NCI-H146 treated with DMSO at 0.1 percent for 48 hours (cell line): ENCODE data around the gene RRP8.
A peak's percentile ranks its signal among the peaks of the same experiment; 100 is the strongest.

ENCODE experiments used
- DNase-seq: peaks from one replicate; lab custom pipeline; 2025; ENCODE audit not compliant: unreplicated experiment; lab: John Stamatoyannopoulos, UW

The RRP8 gene

DNA sequence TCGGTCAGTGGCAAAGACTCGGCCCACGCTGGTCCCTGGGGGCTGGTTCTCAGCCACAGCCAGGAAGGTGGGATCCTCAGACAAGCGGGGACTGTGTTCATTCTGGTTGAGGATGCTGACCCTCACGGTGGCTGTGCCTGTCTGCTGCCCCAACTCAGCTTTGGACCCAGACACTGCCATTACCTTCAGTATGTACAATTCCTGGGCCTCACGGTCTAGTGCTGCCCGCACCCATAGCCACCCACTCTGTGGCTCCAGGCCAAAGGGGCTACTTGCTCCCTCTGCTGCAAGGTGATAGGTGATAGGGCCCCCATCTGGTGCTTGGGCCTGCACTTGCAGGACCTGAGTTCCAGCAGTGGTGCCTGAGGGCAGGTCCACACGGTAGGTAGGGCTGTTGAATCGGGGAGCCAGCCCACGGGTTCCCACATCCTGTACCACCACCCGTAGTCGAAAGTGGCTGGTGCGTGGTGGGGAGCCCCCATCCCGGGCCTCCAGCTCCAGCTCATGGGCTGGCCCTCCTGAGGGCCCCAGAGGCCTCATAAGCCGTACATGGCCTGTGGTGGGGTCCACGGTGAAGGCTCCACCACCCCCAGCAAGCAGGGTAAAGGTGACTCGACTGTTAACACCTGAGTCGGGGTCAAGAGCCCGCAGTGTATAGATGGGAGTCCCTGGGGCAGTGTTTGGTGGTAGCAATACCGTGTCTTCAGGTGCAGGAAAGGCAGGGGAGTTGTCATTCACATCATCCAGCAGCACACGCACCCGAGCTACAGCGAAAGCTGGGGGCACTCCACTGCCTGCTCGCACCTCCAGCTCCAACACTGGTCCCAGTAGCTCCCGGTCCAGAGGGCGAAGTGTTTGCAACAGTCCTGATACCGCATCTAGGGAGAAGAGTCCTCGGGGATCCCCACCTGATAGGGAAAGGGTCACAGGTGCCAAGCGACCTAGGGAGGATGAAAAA is 29.0 kb upstream of the RRP8 start:
- no peak for DNase-seq

DNA sequence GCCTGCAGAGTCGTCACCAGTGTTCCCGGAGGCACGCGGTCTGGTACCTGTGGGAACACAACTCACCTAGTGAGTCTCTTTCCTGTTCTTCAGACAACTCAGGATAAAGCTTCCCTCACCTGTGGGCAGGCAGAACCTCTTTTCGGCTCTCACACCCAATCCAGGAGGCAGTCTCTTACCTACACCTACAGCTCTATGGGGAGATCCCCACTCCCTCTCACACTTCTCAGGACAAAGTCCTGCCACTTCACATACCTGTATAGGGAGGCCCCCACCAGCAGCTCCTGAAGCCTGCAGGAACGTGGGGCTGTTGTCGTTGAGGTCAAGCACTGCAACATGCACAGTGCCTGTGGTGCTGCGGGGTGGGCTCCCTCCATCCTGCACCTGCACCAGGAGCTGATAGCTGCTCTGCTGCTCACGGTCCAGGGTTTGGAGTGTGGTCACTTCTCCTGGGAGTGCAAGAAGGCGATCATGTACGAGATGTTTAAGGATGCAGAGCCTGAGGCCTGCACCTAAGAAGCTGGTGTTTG is 28.0 kb upstream of the RRP8 start:
- no peak for DNase-seq

DNA sequence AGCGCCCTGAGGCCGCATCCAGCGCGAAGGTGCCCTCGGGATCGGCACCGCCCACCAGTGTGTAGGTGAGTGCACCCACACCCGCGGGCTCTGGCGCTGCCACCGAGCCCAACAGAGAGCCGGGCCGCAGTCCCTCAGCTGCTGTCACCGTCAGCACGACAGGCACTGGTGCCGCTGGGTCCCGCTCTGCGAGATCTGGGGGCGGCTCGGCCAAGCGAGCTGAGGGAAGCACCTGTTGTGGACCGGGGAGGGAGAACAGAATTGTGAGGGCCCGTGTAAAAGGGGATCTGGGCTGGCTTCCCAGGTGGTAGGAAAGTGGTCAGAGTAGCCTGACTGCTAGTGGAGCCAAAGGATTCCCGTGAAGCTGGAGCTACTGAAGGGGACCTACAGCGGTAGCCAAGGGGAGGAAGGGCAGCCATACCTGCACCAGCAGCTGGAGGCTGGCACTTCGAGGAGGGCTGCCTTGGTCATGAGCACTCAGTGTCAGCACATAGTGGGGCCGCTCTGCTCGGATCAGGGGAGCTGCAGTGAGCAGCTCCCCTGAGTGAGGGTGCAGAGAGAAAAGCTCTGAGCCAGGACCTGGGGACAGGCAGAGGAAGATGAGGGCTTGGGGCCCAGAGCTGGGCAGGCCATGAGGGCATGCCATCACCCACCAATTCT is 27.3 kb upstream of the RRP8 start:
- no peak for DNase-seq

DNA sequence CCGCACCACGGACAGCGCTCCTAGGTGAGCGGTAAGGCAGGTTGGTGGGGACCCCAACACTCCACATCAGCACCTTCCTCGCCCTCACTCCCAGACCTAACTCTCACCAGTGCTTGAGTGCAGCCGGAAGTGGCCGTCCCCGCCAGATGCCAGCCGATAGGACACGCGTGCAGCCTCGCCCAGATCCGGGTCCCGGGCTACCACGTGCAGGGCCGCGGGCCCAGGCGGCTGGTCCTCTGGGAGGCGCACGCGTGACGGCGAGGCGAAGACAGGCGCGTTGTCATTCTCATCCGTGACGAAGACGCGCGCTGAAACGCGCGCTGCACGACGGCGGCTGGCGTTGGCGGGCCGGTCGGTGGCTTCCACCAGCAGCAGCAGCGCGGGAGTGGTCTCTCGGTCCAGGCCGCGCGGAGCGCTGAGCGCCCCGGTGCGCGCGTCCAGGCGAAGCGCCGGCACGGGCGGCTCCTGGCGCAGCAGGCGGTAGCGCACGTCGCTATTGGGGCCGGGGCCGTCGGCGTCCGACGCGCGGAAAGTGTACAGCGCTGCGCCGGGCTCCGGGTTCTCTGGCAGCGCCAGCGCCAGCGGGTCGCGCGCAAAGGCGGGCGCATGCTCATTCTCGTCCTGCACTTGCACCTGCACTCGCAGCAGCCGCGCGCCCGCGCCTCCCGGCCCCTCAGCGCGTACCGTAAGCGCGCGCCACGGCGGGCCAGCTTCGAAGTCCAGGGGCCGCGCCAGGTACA is 26.6 kb upstream of the RRP8 start:
- no peak for DNase-seq

DNA sequence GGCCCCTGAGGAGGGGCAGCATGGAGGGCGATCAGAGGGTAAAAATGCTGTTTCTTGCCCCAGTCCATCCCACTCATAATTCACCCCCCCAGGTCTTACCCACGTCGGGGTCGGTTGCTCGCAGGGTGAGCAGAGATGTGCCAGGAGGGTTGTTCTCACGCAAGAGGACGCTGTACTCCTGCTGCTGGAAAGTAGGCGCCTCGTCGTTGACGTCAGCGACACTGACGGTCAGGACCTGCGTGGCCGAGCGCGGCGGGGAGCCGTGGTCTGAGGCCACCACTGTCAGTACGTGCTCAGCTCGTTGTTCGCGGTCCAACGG is 26.1 kb upstream of the RRP8 start:
- no peak for DNase-seq

DNA sequence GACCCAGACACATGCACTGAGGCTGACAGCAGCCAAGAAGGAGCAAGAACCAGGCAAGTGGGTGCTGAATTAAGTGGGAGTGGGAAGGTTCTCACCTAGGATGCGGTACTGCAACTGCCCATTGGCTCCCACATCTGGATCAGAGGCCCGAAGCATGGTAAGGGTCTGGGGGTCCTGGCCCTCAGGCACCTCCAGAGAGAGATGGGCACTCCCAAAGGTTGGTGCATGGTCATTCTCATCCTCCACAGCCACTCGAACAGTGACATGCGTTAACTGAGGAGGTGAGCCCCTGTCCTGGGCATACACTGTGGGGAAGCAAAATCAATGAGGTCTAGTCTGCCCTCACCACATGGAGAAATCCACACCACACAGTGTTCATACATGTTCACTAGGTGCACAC is 25.1 kb upstream of the RRP8 start:
- no peak for DNase-seq

DNA sequence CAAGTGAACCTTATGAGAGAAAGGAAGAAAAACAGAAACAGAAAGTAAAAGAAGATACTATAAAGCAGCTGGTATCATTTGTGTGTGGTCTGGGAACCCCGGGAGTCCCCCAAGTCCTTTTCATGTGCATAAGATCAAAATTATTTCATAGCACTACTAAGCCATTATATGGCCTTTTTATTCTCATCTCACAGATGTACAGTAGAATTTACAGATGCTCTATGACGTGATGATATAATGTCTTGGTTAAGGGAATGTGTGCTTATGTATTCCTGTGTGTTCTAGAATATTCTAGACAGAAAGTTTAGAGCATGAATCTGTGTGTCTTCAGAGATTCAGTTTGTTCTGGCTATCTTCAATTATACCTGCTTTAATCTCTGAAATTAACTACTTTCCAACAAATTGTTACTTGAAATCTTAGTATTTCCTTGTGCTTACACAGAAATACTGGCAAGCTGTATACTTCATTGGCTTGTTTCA is 24.4 kb upstream of the RRP8 start:
- DNase-seq: no peak

DNA sequence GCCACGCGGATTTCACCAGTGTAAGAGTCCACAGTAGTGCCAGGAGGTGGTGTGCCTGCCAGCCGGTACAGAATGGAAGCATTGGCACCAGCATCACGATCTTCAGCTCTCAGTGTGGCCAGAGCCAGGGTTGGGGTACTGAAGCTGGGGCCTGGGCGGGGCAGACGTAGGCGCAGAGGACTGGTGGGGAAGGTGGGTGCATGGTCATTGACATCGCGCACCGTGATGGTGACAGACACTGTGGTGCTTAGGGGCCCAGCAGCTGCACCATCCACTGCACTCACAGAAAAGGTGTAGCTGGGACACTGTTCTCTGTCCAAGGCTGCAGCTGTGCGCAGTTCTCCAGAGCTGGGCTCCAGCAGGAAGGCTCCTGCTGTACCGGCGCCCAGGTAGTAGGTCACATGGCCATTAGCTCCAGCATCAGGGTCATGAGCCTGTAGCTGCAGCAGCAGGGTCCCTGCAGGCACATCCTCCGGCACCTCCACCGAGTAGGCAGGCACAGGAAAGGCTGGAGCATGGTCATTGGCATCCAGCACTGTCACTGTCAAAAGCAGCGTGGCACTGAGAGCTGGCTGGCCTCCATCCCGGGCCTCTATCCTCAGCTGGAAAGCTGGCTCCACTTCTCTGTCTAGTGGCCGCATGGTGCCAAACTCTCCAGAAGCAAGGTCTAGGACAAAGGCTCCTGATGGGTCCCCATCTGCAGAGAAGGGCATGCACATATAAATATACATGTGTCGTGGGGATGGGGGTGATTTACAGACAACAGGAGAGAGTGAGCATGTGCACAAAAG is 23.8 kb upstream of the RRP8 start:
- DNase-seq: no peak

DNA sequence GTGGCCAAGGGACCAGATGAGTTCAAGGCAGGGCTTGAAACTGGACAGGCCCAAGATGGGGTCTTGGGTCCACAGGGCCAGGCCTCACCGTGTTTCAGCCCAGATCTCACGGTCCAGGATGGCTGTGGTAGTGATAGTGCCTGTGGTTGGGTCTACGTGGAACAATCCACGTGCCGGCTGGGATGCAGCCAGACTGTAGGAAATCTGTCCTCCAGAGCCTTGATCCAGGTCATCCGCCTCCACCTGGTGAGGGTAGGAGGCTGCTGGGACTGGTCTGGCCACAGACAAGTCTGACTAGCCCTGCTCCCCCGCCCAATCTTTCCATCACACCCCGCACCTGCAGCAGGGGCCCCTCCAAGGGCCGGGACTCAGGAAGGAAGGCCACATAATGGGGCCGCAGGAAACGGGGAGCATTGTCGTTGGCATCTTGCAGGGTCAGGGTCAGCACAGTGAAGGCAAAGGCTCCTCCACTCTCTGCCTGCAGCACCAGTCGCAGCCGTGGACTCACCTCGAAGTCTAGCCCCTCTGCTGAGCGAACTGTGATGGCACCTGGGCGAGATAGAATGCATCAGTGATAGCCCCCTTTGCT is 22.5 kb upstream of the RRP8 start:
- no peak for DNase-seq

DNA sequence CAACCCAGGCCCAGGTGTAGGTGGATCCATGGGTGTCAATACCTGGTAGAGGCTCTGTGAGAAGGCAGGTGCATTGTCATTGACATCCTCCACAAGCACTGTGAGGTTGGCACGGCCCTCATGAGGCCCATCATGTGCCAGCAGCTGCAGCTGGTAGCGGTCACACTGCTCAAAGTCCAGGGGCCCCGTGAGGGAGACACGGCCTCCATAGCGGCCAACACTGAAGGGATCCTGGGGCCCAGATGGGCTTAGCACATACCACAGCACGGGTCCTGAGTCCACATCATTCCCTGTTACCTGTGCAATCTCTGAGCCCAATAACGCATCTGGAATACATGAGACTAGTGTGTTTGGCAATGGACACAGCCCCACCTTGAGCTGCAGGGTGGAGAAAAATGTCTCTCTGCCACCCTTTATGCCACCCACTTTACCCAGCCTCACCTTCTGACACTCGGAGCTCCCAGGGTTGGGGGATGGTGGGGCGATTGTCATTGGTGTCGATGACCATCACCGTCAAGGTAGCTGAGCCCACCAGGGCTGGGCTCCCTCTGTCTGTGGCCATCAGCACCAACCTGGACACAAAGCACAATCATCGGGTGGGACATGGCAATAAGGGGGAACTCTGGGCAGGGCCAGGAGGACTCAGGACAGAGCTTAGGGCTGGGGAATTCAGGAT is 21.9 kb upstream of the RRP8 start:
- no peak for DNase-seq

DNA sequence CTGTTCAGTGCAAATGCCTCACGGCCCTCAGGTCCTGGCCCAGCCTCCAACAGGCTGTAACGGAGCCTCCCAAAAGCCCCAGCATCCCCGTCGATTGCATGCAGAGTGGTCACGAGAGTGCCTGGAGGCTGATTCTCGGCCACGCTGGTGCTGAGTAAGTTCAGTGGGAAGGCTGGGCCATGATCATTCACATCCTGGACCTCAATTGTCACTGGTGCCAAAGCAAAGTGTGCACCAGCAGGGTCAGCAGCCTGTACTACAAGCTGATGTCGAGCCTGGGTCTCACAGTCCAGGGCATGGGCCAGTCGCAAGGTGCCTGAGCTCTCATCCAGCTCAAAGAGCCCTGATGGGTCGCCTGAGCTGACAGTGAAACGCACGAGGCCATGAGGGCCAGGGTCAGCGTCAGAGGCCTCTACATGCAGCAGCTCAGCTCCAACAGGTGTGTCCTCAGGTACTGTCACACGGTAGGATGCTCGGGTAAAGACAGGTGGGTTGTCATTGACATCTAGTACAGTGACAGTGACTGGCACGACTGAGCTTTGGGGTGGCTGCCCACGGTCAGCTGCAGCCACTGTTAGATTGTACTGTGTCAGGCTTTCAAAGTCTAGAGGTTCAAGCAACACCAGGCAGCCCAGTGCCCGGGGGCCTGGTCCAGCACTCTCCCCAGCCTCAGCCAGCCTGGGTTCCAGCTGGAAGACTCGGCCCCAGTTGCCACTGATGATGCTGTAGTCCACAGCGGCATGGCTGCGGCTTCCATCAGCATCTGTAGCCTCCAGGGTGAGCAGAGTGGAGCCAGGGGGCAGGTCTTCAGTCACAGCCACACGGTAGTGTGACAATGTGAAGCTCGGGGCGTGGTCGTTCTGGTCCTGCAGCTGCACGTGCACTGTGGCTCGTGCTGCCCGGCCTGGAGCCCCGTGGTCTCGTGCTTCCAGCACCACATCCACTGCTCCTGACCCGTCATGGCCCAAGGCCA is 20.3 kb upstream of the RRP8 start:
- DNase-seq: no peak

DNA sequence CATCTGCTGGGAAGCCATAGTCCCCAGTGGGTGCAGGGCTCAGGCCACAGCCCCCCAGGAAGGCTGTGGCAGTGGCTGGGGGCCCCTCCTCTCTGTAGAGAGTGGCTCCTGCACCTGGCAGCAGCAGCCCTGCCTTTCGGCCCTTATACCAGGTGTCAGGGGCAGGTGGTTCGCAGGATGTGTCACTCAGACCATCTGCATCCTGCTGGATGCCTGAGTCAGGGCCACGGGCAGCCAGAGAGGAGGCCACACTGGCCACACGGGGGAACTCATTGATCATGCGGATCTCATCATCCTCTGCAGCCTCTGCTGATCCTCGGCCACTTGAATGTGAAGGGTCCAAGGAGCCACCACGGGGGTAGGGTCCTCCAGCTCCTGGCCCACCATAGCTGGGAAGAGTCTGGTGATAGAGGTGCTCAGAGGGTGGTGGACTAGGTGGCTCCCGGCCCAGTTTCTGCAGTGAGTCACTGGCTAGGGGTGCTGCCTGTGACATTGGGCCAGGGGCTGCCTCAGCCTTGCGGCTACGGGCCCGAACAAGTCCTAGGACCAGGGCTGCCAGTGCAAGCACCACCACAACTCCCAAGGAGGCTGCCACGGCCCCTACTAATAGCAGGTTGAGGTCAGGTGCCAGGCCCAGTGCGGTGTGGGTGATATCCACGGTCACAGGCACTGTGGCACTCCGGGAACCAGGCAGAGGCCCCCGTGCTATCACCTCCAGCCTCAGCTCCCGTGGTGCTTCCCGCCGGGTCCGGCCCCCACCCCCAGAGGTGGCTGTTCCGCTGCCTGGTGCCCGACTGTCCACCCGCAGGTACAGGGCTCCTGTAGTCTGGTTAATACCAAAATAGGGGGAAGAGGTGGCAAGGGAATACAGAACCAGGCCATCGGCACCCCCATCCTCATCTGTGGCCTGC is 19.1 kb upstream of the RRP8 start:
- no peak for DNase-seq

DNA sequence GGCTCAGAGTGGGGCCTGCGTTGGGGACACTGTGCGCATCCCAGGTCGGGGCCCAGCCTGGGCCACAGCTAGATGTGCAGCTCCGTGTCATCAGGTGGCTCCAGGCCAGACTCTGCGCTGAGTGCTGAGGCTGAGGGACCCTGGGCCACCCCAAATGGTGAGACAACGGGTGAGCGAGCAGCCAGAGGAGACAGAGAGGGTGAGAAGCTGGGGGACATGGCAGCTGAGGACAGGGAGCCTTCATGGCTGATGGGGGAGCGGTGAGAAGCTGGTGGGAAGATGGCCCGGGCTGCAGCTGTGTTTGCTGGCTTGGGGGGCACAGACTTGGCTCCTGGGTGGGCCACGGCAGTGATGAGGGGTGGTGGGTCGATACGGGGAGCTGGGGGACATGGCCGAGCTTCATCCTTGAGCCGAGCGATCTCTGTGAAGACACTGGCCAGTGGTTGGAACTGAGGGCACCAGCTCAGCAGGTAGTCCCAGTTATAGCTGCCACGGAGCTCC is 18.3 kb upstream of the RRP8 start:
- DNase-seq: no peak

DNA sequence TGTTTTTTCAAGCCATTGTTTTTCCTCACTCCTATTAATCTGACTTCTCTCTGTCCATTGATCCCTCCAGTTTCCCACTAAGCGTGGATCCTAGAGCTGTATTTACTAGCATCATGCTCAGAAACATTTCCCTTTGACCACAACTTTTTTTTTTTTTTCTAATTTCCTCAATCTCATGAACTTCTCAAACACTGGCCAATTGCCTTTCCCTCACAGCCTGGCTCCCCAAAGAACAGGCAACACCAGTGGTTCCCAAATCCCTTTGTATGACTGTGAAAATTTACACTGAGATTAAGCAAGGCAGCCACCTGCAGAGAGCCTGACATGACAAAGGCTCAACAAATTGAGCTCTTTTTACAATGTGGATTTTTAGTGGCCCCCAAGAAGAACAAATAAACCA is 17.2 kb upstream of the RRP8 start:
- DNase-seq: no peak

DNA sequence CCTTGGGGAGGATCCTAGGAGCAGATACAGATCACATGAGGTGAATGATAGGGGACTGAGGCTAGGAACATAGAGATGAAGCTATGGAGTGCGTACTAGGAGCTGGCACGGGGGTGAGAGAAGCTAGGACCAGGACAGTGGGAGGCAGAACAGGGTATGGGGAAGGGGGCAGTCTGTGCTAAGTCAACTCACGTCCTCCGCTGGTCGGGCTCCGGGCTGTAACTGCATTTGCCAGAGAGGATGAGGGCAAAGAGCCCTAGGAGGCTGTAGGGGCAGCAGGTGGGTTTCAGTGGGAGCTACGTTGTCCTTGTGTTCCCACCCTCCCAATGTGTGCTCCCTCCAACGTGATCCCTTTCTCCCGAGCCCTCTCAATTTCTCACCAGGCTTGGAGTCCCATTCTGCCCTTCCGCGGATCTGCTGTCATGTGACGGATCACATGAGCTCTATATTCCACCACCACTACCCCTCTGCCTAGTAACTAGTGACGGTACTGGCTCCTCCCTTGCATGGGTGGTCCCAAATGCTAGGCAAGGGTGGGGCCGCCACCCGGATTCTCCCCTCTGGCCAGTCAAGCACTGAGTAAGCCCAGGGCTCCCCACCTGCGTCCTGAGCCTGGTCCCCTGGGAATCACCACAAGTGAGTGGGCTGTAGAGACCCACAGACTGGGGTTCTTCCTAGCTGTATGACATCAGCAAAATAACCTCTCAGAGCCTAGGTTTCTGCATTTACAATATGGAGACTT is 15.8 kb upstream of the RRP8 start, which contains the start of gene TPP1:
Gene TPP1 (minus strand): TSS at position 419 of the 742 bp plus-strand sequence. CDS start 22 bp downstream, at position 397.
- peak; percentile 89 for DNase-seq
